Fibroblast of mammary gland (primary cell): ENCODE data around the gene BCL2.

Source experiments
- DNase-seq: peaks from one replicate; pipeline ENCODE4 v3.0.0-alpha.2; 2010; ENCODE audit warnings: low read depth
- H3K4me3 ChIP-seq: 2 replicates; pipeline ENCODE4 v1.5.1; 2011; ENCODE audit warnings: low read depth, mild to moderate bottlenecking, low read length, moderate library complexity; ENCODE audit not compliant: control insufficient read depth
- CTCF ChIP-seq: conservative IDR thresholded peaks from 2 replicates; pipeline ENCODE4 v1.5.1; 2011; ENCODE audit warnings: low read depth, low read length, inconsistent platforms; ENCODE audit not compliant: control insufficient read depth, insufficient read depth

BCL2 gene

GRCh38 chr18:63168287-63168686, 151.3 kb downstream of the BCL2 start:
- TF ChIP-seq CTCF, result no peak
- no peak overlapping the region for H3K4me3 ChIP-seq
- DNase-seq, result peak; percentile 18

GRCh38 chr18:63166142-63166541, 153.4 kb downstream of the BCL2 start:
- no peak for TF ChIP-seq CTCF
- no peak overlapping the region for H3K4me3 ChIP-seq
- no peak for DNase-seq

- TF ChIP-seq CTCF, result no peak
- H3K4me3 ChIP-seq, result no peak overlapping the region
- no peak for DNase-seq
These were observed 155.2 kb downstream of the BCL2 start for GRCh38 chr18:63164396-63164795.

GRCh38 chr18:63162271-63163014, 157.1 kb downstream of the BCL2 start:
- no peak for TF ChIP-seq CTCF
- no peak overlapping the region for H3K4me3 ChIP-seq
- peak; percentile 71 for DNase-seq

GRCh38 chr18:63161761-63162195, 157.8 kb downstream of the BCL2 start:
- peak; percentile 94 for DNase-seq
- no peak for TF ChIP-seq CTCF
- no peak overlapping the region for H3K4me3 ChIP-seq

GRCh38 chr18:63161032-63161760, 158.4 kb downstream of the BCL2 start:
- H3K4me3 ChIP-seq, result no peak overlapping the region
- no peak for TF ChIP-seq CTCF
- no peak for DNase-seq
